NCI-H345 treated with DMSO at 0.1 percent for 48 hours (cell line): Measurements from ENCODE around the gene CRTAP.
"Not testable (repeated sequence)": the region's sequence is repeated elsewhere in the genome, so short reads cannot be mapped to it uniquely, and the experiment has no call there.

Experiments used
- DNase-seq: peaks from one replicate; lab custom pipeline; 2025; ENCODE audit not compliant: unreplicated experiment; lab: John Stamatoyannopoulos, UW

The CRTAP gene

GRCh38 chr3:33139006-33139623 is 25.3 kb downstream of the CRTAP start:
- DNase-seq, result not testable (repeated sequence)

DNA sequence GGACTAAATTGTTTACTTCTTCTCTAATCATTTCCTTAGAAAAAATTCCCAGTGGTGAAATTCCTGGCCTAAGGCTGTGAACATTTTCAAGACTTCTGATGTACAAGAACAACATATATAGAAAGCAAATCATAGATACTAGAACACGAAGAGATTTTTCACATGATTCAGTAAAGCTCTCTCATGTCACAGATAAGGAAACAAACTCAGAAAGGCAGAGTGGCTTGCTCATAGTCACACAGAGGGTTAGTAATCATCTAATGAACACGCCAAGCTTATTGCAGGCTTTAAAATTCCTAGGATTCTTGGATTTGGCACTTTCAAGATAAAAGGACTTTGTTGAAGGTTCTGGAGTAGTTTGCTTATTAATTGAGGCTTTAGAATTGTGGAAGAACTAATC is 26.2 kb downstream of the CRTAP start:
- DNase-seq, result no peak

- no peak for DNase-seq
Measured at GRCh38 chr3:33141006-33141405, 27.2 kb downstream of the CRTAP start.

- DNase-seq, result no peak
Measured at GRCh38 chr3:33144433-33144832, 30.6 kb downstream of the CRTAP start.

DNA sequence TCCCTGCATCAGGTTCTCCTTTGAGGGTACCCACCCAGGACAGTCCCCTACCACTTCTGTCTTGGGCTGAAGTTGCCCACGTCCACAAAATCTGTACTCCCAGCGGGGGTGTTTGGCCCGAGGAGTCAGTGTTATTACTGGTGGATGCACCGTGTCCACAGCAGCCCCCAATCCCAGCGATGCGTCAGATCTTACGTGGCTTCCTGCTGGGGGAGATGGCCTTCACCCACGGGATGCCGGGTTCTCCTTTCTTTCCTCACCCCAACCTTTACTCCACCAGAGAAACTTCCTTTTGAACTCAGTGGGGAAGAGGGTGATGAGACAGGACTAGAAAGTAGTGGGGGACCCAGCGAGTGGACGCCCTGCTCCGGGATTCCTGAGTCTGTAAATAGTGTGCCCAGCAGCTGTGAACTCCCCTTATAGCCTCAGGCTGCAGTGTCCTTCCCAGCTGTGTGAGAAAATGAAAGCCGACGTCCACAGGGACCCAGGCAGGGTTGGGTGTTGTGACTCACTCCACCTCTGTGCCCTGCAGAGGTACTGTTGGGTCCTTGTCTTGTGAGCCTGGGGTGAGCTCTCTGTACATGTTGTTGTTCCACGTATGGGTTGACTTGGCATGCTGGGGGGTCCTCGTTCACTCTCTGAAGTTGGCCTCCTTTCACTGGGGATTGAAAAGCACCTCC is 31.5 kb downstream of the CRTAP start:
- DNase-seq, result no peak

DNA sequence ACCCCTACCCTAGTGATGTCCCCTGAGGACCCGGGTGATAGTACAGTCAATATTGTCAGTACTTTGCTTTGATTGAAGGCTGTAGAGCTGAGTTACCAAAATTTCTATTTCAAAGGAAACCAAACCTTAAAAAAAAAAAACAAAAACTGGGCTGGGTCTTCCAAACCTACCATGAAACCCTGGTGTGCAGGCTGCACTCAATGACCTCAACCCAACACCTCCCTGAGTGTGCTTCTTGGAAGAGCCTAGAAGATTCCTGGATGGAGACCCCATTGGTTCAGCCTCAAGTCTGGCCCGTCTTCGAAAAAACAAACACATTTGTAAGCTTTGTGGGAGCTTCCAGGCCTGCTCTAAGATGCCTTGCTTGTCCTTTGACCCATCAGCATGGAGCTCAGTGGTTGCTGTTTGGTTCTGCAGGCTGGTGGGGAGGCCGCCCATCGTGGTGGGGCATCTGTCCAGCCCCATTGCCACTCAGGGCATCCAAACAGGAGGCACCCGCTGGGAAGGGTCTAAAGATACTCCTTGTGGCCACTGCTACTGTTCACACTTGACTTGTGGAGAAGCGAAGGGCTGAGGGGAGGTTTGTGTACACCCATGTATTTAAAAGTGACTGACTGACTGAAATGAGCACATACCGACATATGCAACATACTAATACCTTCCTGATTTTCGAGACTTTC is 32.2 kb downstream of the CRTAP start:
- DNase-seq, result no peak

- DNase-seq, result no peak
Measured at GRCh38 chr3:33146791-33147445, 33.1 kb downstream of the CRTAP start.

- no peak for DNase-seq
Measured at GRCh38 chr3:33149342-33149741, 35.5 kb downstream of the CRTAP start.

GRCh38 chr3:33152363-33153360 is 38.8 kb downstream of the CRTAP start:
- no peak for DNase-seq

DNA sequence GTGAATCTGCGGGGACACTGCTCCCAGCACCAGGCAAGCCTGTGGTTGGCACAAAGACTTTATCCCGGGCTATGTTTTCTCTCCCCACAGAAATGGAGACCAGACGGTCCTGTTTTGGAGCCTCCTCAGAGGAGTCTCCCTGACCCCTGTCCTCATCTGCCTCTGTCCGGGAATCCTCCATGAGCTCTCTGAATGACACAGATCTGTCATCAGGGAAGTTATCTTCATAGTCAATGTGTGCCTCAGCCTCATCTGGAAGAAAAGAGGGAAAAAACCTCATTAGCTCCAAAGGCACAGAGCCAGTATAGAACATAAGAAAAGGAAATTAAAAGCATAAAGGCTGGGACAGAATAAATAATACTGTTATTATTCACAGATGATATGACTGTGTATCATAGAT is 40.0 kb downstream of the CRTAP start:
- DNase-seq, result no peak

DNA sequence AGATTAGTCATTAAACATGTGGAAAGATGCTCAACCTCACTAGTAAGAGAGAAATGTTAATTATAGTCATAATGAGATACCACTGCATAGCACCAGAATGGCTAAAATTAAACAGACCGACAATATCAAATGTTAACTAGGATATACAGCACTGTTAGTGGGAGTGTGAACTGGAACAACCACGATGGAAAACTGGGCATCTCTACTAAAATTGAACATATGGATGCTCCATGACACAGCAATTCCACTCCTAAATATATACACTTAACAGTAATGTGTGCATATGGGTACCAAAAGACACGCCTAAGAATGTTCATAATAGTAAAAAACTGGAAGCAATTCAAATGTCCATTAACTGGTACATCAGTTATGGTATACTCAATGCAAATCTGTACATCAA is 41.5 kb downstream of the CRTAP start:
- no peak for DNase-seq

DNA sequence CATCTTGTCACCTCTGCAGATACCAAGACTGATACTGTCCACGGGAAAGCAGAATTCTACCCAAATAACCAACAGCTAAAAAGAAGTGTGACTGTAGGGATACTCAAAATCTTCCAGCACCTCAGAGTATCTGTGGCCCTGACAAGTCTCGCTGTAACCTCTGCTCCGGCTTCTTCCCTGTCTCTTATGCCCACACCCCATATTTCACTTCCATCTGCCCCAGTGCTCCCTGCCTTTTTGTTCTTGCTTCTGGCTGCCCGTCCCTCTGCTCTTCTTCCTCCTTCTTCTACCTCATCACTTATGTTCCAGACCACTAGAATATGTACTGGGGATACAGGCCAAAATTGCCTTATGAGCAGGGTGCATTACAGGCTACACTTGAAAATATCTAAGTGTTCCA is 45.4 kb downstream of the CRTAP start:
- no peak for DNase-seq

DNA sequence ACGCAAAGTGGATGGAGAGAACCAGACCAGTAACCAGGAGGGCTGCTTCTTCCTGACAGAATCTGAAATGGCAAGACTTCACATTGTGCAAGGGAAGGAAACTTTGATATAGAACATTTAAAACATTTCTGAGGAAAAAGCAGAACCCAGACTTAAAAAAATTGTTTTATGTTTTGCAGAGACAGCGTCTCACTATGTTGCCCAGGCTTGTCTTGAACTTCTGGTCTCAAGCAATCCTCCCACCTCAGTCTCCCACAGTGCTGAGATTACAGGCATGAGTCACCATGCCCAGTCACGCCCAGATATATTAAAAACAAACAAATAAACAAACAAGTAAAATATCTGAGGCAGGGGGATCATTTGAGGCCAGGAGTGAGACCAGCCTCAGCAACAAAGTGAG is 46.2 kb downstream of the CRTAP start:
- no peak for DNase-seq

GRCh38 chr3:33162621-33163020 is 48.8 kb downstream of the CRTAP start:
- DNase-seq, result not testable (repeated sequence)

GRCh38 chr3:33165372-33165771 is 51.6 kb downstream of the CRTAP start:
- no peak for DNase-seq

DNA sequence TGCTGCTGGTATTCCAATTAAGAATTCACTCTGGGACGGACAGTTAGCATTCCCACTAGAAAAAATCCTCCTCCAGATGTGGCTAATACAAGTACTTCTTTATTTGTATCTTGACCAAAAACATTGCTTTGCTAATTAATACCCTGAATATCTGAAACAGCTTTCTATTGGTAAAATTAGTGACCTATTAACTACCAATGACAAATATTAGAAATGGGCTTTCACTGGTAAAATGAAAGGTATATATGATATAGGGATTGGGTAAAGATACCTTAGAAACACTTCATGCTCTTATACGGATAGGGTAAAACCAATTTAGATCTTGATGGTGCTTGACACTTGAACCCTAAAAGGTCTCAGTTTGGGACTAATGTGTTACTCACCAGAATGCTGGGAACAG is 52.3 kb downstream of the CRTAP start:
- no peak for DNase-seq

GRCh38 chr3:33167284-33167683 is 53.5 kb downstream of the CRTAP start:
- no peak for DNase-seq

GRCh38 chr3:33167716-33168336 is 54.0 kb downstream of the CRTAP start:
- DNase-seq, result no peak

GRCh38 chr3:33170531-33170930 is 56.7 kb downstream of the CRTAP start:
- DNase-seq, result no peak

- no peak for DNase-seq
Measured at GRCh38 chr3:33171580-33171979, 57.8 kb downstream of the CRTAP start.
